Lung (tissue), 12 donors: ENCODE data around the gene DHTKD1. TPM values are rescaled to one million over a fixed set of nuclear protein-coding genes. Genes with fewer than 3 reads are reported as not detected.

Experiments used
- ATAC-seq: fragments of 200-7000 bp; cut with Tn5 transposase; one replicate; pipeline ENCODE4 v1.9.1; 2020; ENCODE audit warnings: moderate number of reproducible peaks; ENCODE audit not compliant: insufficient read depth, low FRiP score
- DNase-seq, 3 donors: peaks; one replicate each; pipeline ENCODE4 v3.0.0-alpha.2; 2013 to 2017
- H3K27ac ChIP-seq, 2 donors: one replicate each; pipeline ENCODE4 v1.5.1; 2013; ENCODE audit warnings: mild to moderate bottlenecking in 2 of 2, moderate library complexity in 2 of 2, control low read depth in 1 of 2, inconsistent platforms in 1 of 2, low read depth in 1 of 2, low read length in 1 of 2
- H3K27me3 ChIP-seq, 3 donors: one replicate each; pipeline ENCODE4 v1.5.1; 2013; ENCODE audit warnings: low read length in 2 of 3; ENCODE audit not compliant: control insufficient read depth in 3 of 3, insufficient read depth in 3 of 3
- H3K36me3 ChIP-seq, 4 donors: one replicate each; pipeline ENCODE4 v1.5.1; 2013; ENCODE audit warnings: low read length in 4 of 4, mild to moderate bottlenecking in 1 of 4, moderate library complexity in 1 of 4; ENCODE audit not compliant: control insufficient read depth in 4 of 4, insufficient read depth in 4 of 4
- H3K4me1 ChIP-seq, 5 donors: one replicate each; pipeline ENCODE4 v1.5.1; 2013; ENCODE audit warnings: low read length in 5 of 5, mild to moderate bottlenecking in 2 of 5, moderate library complexity in 1 of 5; ENCODE audit not compliant: control insufficient read depth in 5 of 5, insufficient read depth in 5 of 5
- H3K4me3 ChIP-seq: one replicate; pipeline ENCODE4 v1.5.1; 2013; ENCODE audit warnings: mild to moderate bottlenecking, control low read depth, moderate library complexity
- H3K9ac ChIP-seq, 2 donors: one replicate each; pipeline ENCODE4 v1.5.1; 2013; ENCODE audit warnings: low read length in 2 of 2, control low read depth in 1 of 2; ENCODE audit not compliant: insufficient read depth in 1 of 2
- H3K9me3 ChIP-seq, 4 donors: one replicate each; pipeline ENCODE4 v1.5.1; 2013; ENCODE audit warnings: low read length in 3 of 4, mild to moderate bottlenecking in 1 of 4, moderate library complexity in 1 of 4; ENCODE audit not compliant: control insufficient read depth in 4 of 4, insufficient read depth in 3 of 4
- WGBS, 2 donors: extraction: QIAGEN DNeasy Blood & Tissue Kit; methylation state at CpG; one replicate each; pipeline ENCODE4 v1.1.7; 2013; 5-methylcytosine and 5-hydroxymethylcytosine counted together
- polyA plus RNA-seq, 2 donors: library from polyadenylated mRNA; stranded (reverse); fragments of 200-250 nt; gene quantifications; one replicate each; pipeline ENCODE4 v1.2.1, GENCODE V29; 2013
- total RNA-seq, 2 donors: library from RNA; depleted of rRNA in 1 of 2; stranded (reverse); fragments of >200 nt in 1 of 2; gene quantifications; one replicate each; pipeline ENCODE4 v1.2.1, GENCODE V29; 2014 to 2021
- TF ChIP-seq, protein P1 (sequence below): IDR thresholded peaks from 2 replicates; pipeline ENCODE4 v1.5.1; 2012; ENCODE audit warnings: mild to moderate bottlenecking; ENCODE audit errors: control extremely low read depth, extremely low read depth
- donor health status: control.
- donor health status: control.
- donor health status: Bipolar disorder and iron deficiency.
- donor health status: healthy.
- donor health status: DM: yes; HTN: yes; CAD: no.

Gene DHTKD1
- total and polyA plus RNA-seq, 4 donors = 8.5 to 22.1 (median 13.5) TPM

DNA sequence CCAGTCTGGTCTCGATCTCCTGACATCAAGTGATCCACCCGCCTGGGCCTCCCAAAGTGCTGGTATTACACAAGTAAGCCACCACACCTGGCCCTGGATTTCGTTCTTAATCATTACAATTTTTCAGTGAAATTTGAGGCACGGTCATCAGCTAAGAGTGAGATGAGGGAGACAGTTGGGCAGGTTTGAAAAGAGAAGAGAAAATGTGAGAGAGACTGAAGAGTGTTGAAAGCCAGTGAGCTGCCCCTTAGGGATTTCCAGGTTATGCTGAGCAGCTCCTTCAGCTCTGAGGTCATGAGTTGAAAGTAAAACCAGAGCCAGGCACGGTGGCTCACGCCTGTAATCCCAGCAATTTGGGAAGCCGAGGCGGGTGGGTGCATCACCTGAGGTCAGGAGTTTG is 20.2 kb upstream of the DHTKD1 start:
- H3K27ac ChIP-seq = no peak overlapping the region
- WGBS, 2 donors = 88 to 90% methylated on average over 8 of the region's 8 CpGs
- no peaks in the 10 kb centered on the region for H3K4me1 ChIP-seq
- H3K4me3 ChIP-seq = no peak overlapping the region
- H3K27me3 ChIP-seq = no peaks in the 10 kb centered on the region
- no peak overlapping the region for H3K9ac ChIP-seq
- peaks cover 0 to 2% (median 0%) of the 10 kb centered on the region in 4 donors for H3K9me3 ChIP-seq
- DNase-seq = no peak
- no peak for ATAC-seq
- no peaks in the 10 kb centered on the region for H3K36me3 ChIP-seq
- TF ChIP-seq, protein P1, sequence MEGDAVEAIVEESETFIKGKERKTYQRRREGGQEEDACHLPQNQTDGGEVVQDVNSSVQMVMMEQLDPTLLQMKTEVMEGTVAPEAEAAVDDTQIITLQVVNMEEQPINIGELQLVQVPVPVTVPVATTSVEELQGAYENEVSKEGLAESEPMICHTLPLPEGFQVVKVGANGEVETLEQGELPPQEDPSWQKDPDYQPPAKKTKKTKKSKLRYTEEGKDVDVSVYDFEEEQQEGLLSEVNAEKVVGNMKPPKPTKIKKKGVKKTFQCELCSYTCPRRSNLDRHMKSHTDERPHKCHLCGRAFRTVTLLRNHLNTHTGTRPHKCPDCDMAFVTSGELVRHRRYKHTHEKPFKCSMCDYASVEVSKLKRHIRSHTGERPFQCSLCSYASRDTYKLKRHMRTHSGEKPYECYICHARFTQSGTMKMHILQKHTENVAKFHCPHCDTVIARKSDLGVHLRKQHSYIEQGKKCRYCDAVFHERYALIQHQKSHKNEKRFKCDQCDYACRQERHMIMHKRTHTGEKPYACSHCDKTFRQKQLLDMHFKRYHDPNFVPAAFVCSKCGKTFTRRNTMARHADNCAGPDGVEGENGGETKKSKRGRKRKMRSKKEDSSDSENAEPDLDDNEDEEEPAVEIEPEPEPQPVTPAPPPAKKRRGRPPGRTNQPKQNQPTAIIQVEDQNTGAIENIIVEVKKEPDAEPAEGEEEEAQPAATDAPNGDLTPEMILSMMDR = no peak

GRCh38 chr10:12050528-12050927 is 18.2 kb upstream of the DHTKD1 start:
- Histone ChIP-seq H3K36me3 (no peaks in the 10 kb centered on the region), H3K4me1 (peaks cover 0 to 2% (median 0%) of the 10 kb centered on the region in 5 donors), H3K9me3 (no peaks in the 10 kb centered on the region), H3K9ac (no peak overlapping the region), H3K4me3 (no peak overlapping the region), H3K27ac (no peak overlapping the region), H3K27me3 (no peaks in the 10 kb centered on the region)
- ATAC-seq (peak; percentile 36), DNase-seq (peak in 2 of 3 donors; percentile 28 to 43)
- TF ChIP-seq, protein P1 = no peak

GRCh38 chr10:12051241-12051640 is 17.5 kb upstream of the DHTKD1 start:
- TF ChIP-seq, protein P1 = no peak
- Histone ChIP-seq H3K36me3 (no peaks in the 10 kb centered on the region), H3K9me3 (no peaks in the 10 kb centered on the region), H3K9ac (no peak overlapping the region), H3K27me3 (no peaks in the 10 kb centered on the region), H3K27ac (no peak overlapping the region), H3K4me1 (peaks cover 0 to 2% (median 0%) of the 10 kb centered on the region in 5 donors), H3K4me3 (no peak overlapping the region)
- DNase-seq (peak in 1 of 3 donors; percentile 9), ATAC-seq (no peak)
- 22 to 40% methylated on average over 4 of the region's 4 CpGs for WGBS, 2 donors

DNA sequence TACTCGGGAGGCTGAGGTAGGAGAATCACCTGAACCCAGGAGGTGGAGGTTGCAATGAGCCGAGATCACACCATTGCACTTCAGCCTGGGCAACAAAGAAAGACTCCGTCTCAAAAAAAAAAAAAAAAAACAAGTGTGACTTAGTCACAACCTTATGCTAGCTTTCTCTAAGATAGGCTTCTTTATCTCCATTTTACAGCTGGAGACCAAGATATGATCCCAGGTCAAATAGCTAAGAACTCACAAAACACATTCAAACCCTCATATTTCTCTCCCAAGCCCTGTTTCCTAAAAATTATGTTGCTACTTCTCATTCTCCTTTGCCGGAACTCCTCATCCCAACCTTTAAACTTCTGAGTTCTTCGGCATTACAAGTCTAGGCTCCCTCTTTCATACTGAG is 13.0 kb upstream of the DHTKD1 start:
- Histone ChIP-seq H3K27ac (no peak overlapping the region), H3K9me3 (no peaks in the 10 kb centered on the region), H3K4me3 (no peak overlapping the region), H3K9ac (no peak overlapping the region), H3K36me3 (no peaks in the 10 kb centered on the region), H3K4me1 (peaks cover 0 to 2% (median 0%) of the 10 kb centered on the region in 5 donors), H3K27me3 (no peaks in the 10 kb centered on the region)
- 96 to 97% methylated on average over 5 of the region's 5 CpGs for WGBS, 2 donors
- DNase-seq = no peak
- TF ChIP-seq, protein P1 = no peak
- no peak for ATAC-seq
